ENCODE results near the gene LSAMP.
"Not testable (repeated sequence)": the region's sequence is repeated elsewhere in the genome, so short reads cannot be mapped to it uniquely, and the experiment has no call there.

The LSAMP gene

GRCh38 chr3:115831864-115832263, 613.4 kb downstream of the LSAMP start:
- DNase-seq: no peak

GRCh38 chr3:115830764-115831395, 614.4 kb downstream of the LSAMP start:
- no peak for DNase-seq

GRCh38 chr3:115828401-115828800, 616.9 kb downstream of the LSAMP start:
- DNase-seq: no peak

GRCh38 chr3:115827495-115827894, 617.8 kb downstream of the LSAMP start:
- DNase-seq: no peak

GRCh38 chr3:115825046-115825445, 620.2 kb downstream of the LSAMP start:
- no peak for DNase-seq

GRCh38 chr3:115823083-115823482, 622.2 kb downstream of the LSAMP start:
- no peak for DNase-seq

- no peak for DNase-seq
These were observed 622.7 kb downstream of the LSAMP start for GRCh38 chr3:115822579-115822978.

- DNase-seq: peak; percentile 28
These were observed 625.4 kb downstream of the LSAMP start for GRCh38 chr3:115819785-115820384.

- peak; percentile 54 for DNase-seq
These were observed 630.4 kb downstream of the LSAMP start for GRCh38 chr3:115814778-115815380.

- DNase-seq: no peak
These were observed 631.3 kb downstream of the LSAMP start for GRCh38 chr3:115814006-115814405.

GRCh38 chr3:115808816-115809215, 636.5 kb downstream of the LSAMP start:
- DNase-seq: no peak

- DNase-seq: no peak
These were observed 637.0 kb downstream of the LSAMP start for GRCh38 chr3:115808244-115808643.

- no peak for DNase-seq
These were observed 638.8 kb downstream of the LSAMP start for GRCh38 chr3:115806501-115806900.

GRCh38 chr3:115805520-115805919, 639.8 kb downstream of the LSAMP start:
- DNase-seq: no peak

- DNase-seq: no peak
These were observed 640.6 kb downstream of the LSAMP start for GRCh38 chr3:115804713-115805119.

GRCh38 chr3:115804200-115804599, 641.1 kb downstream of the LSAMP start:
- DNase-seq: no peak

GRCh38 chr3:115803661-115804060, 641.6 kb downstream of the LSAMP start:
- no peak for DNase-seq

GRCh38 chr3:115800489-115801075, 644.7 kb downstream of the LSAMP start:
- DNase-seq: no peak

GRCh38 chr3:115800065-115800464, 645.2 kb downstream of the LSAMP start:
- not testable (repeated sequence) for DNase-seq

- DNase-seq: no peak
These were observed 652.9 kb downstream of the LSAMP start for GRCh38 chr3:115792206-115792955.

- not testable (repeated sequence) for DNase-seq
These were observed 653.8 kb downstream of the LSAMP start for GRCh38 chr3:115791271-115792153.

GRCh38 chr3:115790759-115791158, 654.5 kb downstream of the LSAMP start:
- peak; percentile 41 for DNase-seq
